GM23248 (cell line): ENCODE measurements around the gene SPRN.
"Not testable (repeated sequence)": the region's sequence is repeated elsewhere in the genome, so short reads cannot be mapped to it uniquely, and the experiment has no call there.

Source experiments
- EZH2 ChIP-seq: fragments of 200-600 bp; sonication (generic); IDR thresholded peaks from 2 replicates; pipeline ENCODE4 v1.6.1; 2018; ENCODE audit warnings: antibody characterized with exemption, mild to moderate bottlenecking; ENCODE audit not compliant: insufficient read depth, poor library complexity, severe bottlenecking
- EZH2phosphoT487 ChIP-seq: fragments of 200-600 bp; sonication (generic); IDR thresholded peaks from 2 replicates; pipeline ENCODE4 v1.6.1; 2018; ENCODE audit warnings: antibody characterized with exemption, moderate library complexity, mild to moderate bottlenecking, low read depth; ENCODE audit not compliant: insufficient read depth

DNA sequence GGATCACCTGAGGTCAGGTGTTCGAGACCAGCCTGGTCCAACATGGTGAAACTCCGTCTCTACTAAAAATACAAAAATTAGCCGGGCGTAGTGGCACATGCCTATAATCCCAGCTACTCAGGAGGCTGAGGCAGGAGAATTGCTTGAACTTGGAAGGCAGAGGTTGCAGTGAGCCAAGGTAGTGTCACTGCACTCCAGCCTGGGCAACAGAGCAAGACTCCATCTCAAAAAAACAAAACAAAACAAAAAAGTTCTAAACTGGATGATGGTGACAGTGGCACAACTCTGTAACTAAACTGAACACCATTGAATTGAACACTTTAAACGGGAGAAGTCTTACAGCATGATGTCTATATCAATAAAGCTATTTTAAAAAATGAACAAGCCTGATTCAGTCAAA lies 48.2 kb downstream of the SPRN start:
- TF ChIP-seq EZH2, EZH2phosphoT487: not testable (repeated sequence)
